Activated T-helper 1 cell treated with anti-CD3 and anti-CD28 coated beads, Interleukin-12 subunit alpha, Interleukin-12 subunit beta, Interleukin-2, Interleukin-4 antibody, amounts not matched to agents 30 ng/mL and 10 ng/mL and 1 ng/mL, durations not matched to agents 14 hours and 24 hours and 36 hours (primary cell): ENCODE data around the gene PLCB3. TPM values are rescaled to one million over a fixed set of nuclear protein-coding genes. Genes with fewer than 3 reads are reported as not detected.

Experiments used
- DNase-seq: peaks from one replicate; pipeline ENCODE4 v3.0.0; 2021; ENCODE audit warnings: low spot score
- H3K27ac Mint-ChIP-seq: one replicate; pipeline ENCODE4 v1.8.0; 2021; ENCODE audit warnings: mild to moderate bottlenecking, mixed read lengths
- H3K27me3 Mint-ChIP-seq: one replicate; pipeline ENCODE4 v1.8.0; 2022; ENCODE audit warnings: mild to moderate bottlenecking, moderate library complexity, mixed read lengths; ENCODE audit not compliant: insufficient read depth
- H3K36me3 Mint-ChIP-seq: one replicate; pipeline ENCODE4 v1.8.0; 2021; ENCODE audit warnings: low read depth, mixed read lengths
- H3K4me1 Mint-ChIP-seq: one replicate; pipeline ENCODE4 v1.8.0; 2021; ENCODE audit warnings: low read depth, mixed read lengths
- H3K4me3 Mint-ChIP-seq: one replicate; pipeline ENCODE4 v1.8.0; 2021; ENCODE audit warnings: mild to moderate bottlenecking, moderate library complexity, mixed read lengths
- H3K9me3 Mint-ChIP-seq: one replicate; pipeline ENCODE4 v1.8.0; 2021; ENCODE audit warnings: mixed read lengths
- intact Hi-C: fragments of 100-400 bp; cut with micrococcal nuclease; formaldehyde crosslinking; loops from one replicate; pipeline ENCODE4 v1.15.1; 2024
- total RNA-seq: library from RNA; stranded (reverse); gene quantifications from 2 replicates; pipeline ENCODE4 v1.2.3, GENCODE V29; 2022

PLCB3 gene
- total RNA-seq, 1 donor from 2014 or later: 14.2 TPM

GRCh38 chr11:64233913-64234586 lies 17.3 kb upstream of the PLCB3 start, which contains the start of gene VEGFB:
VEGFB (plus strand) TSS chr11:64234584; CDS start chr11:64234834, 250 bp downstream.
- peak within 1 kb of the TSS; percentile 68 for H3K27ac Mint-ChIP-seq
- H3K27me3 Mint-ChIP-seq: no peaks in the 10 kb centered on the region
- peak within 1 kb of the TSS; percentile 88 for H3K4me3 Mint-ChIP-seq
- intact Hi-C loops: loop anchor here (1.0 kb wide), 1 partner anchor 8 kb away; the partner anchor contains the start of genes NUDT22 and TRPT1
- DNase-seq: peak; percentile 74
- peaks cover 11% of the 10 kb centered on the region for H3K36me3 Mint-ChIP-seq
- peaks cover 24% of the 10 kb centered on the region for H3K4me1 Mint-ChIP-seq
- no peaks in the 10 kb centered on the region for H3K9me3 Mint-ChIP-seq

GRCh38 chr11:64234647-64235379 lies 16.5 kb upstream of the PLCB3 start:
- Mint-ChIP-seq H3K4me1 (peaks cover 19% of the 10 kb centered on the region), H3K27ac (peak overlapping the region; percentile 67), H3K9me3 (no peaks in the 10 kb centered on the region), H3K4me3 (peak overlapping the region; percentile 87), H3K36me3 (peaks cover 13% of the 10 kb centered on the region), H3K27me3 (no peaks in the 10 kb centered on the region)
- intact Hi-C loops: loop anchor here (1.0 kb wide), 1 partner anchor 9 kb away; the partner anchor contains the start of genes NUDT22 and TRPT1
- DNase-seq: peak; percentile 56

- intact Hi-C loops: no loop called here
These were observed 15.7 kb upstream of the PLCB3 start for GRCh38 chr11:64235437-64236161.

DNA sequence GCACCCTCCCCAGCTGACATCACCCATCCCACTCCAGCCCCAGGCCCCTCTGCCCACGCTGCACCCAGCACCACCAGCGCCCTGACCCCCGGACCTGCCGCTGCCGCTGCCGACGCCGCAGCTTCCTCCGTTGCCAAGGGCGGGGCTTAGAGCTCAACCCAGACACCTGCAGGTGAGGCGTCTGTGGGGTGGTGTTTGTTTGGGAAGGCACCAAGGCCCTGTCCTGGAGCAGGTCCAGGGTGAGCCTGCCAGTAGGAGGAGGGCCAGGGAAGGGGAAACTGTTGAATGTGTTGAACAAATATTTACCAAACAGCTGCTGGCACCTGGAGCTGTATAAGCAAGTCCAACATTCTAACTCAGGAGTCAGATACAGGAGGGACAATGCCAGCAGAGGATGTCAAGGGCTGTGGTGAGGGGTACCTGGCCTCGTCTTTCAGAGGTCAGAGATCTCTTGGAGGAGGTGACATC lies 13.8 kb upstream of the PLCB3 start:
- Mint-ChIP-seq H3K4me3 (no peak overlapping the region), H3K27ac (no peak overlapping the region), H3K9me3 (no peaks in the 10 kb centered on the region), H3K4me1 (peaks cover 28% of the 10 kb centered on the region), H3K36me3 (peaks cover 16% of the 10 kb centered on the region), H3K27me3 (no peaks in the 10 kb centered on the region)
- no peak for DNase-seq
- intact Hi-C loops: no loop called here

More at GRCh38 chr11:64235437-64236161, 15.7 kb upstream of the PLCB3 start:
- peak overlapping the region; percentile 87 for H3K4me3 Mint-ChIP-seq
- peaks cover 24% of the 10 kb centered on the region for H3K4me1 Mint-ChIP-seq
- no peaks in the 10 kb centered on the region for H3K27me3 Mint-ChIP-seq
- H3K9me3 Mint-ChIP-seq: no peaks in the 10 kb centered on the region
- peaks cover 15% of the 10 kb centered on the region for H3K36me3 Mint-ChIP-seq
- peak overlapping the region; percentile 64 for H3K27ac Mint-ChIP-seq
- no peak for DNase-seq

- Mint-ChIP-seq H3K4me3 (no peak overlapping the region), H3K4me1 (peaks cover 33% of the 10 kb centered on the region), H3K27me3 (no peaks in the 10 kb centered on the region), H3K36me3 (peaks cover 20% of the 10 kb centered on the region), H3K27ac (no peak overlapping the region), H3K9me3 (no peaks in the 10 kb centered on the region)
- intact Hi-C loops: no loop called here
- no peak for DNase-seq
These were observed 13.3 kb upstream of the PLCB3 start for GRCh38 chr11:64238076-64238475.

- intact Hi-C loops: no loop called here
These were observed 12.3 kb upstream of the PLCB3 start for GRCh38 chr11:64238999-64239398.

GRCh38 chr11:64239662-64240434 lies 11.5 kb upstream of the PLCB3 start:
- intact Hi-C loops: loop anchor here (2.0 to 5.0 kb wide), 2 partner anchors 33 to 1648 kb away; partner anchors contain the start of genes FERMT3 and TUT1
- no peak for DNase-seq
- no peaks in the 10 kb centered on the region for H3K27me3 Mint-ChIP-seq
- H3K36me3 Mint-ChIP-seq: peaks cover 21% of the 10 kb centered on the region
- peaks cover 41% of the 10 kb centered on the region for H3K4me1 Mint-ChIP-seq
- H3K27ac Mint-ChIP-seq: peak overlapping the region; percentile 94
- H3K9me3 Mint-ChIP-seq: no peaks in the 10 kb centered on the region
- peak overlapping the region; percentile 94 for H3K4me3 Mint-ChIP-seq

More at GRCh38 chr11:64238999-64239398, 12.3 kb upstream of the PLCB3 start:
- peak overlapping the region; percentile 34 for H3K4me3 Mint-ChIP-seq
- peaks cover 21% of the 10 kb centered on the region for H3K36me3 Mint-ChIP-seq
- H3K4me1 Mint-ChIP-seq: peaks cover 41% of the 10 kb centered on the region
- no peaks in the 10 kb centered on the region for H3K9me3 Mint-ChIP-seq
- DNase-seq: no peak
- no peaks in the 10 kb centered on the region for H3K27me3 Mint-ChIP-seq
- H3K27ac Mint-ChIP-seq: no peak overlapping the region

DNA sequence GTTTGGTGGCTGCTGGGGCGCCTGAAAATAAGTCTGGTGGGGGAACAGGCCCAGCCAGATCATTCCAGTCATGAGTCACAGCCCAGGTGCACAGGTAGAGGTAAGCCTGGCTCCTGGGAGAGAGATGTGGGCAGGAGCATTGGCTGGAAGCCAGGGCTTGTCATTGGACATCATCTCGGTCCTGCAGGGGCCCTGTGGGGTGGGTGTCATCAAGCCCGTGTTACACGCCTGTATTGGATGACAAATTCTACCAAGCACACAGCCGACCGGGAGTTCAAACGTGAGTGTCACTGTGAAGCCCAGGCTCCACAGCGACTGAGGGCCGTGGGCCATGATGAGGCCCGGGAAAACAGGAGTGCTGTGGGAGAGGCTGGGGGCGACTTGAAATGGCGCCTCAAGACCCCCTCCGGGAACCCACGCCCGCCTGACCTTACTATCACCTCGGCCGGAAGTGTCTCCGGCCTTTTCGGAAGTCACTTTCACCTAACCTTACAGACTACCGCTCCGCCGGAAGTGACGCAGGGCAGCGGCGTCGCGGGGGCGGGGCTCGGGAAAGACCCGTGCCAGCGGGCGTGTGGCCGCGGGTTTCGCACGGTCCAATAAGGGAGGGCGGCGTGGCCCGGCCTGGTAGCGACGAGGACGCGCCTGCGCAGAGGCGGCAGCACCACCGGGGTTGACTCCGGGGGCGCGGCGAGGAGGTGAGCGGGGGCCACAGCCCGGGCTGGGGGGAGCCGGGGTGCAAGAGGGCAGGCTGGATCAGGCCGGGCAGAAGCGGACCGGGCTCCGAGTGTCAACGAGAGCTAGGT lies 10.7 kb upstream of the PLCB3 start, which contains the start of gene FKBP2:
FKBP2 (plus strand) TSS at position 661 of the 806 bp plus-strand sequence. CDS start 1,293 bp downstream, outside the sequence.
- Mint-ChIP-seq H3K9me3 (no peaks in the 10 kb centered on the region), H3K4me3 (peak within 1 kb of the TSS; percentile 94), H3K36me3 (peaks cover 21% of the 10 kb centered on the region), H3K27ac (peak within 1 kb of the TSS; percentile 94), H3K4me1 (peaks cover 35% of the 10 kb centered on the region), H3K27me3 (no peaks in the 10 kb centered on the region)
- DNase-seq: peak; percentile 99
- intact Hi-C loops: loop anchor here (1.0 to 5.0 kb wide), 12 partner anchors 10 to 1648 kb away; partner anchors contain the start of genes BAD, CCDC88B, COX8A and DNAJC4

GRCh38 chr11:64241241-64241490 lies 10.2 kb upstream of the PLCB3 start:
- DNase-seq: peak; percentile 100
- peak overlapping the region; percentile 94 for H3K4me3 Mint-ChIP-seq
- peak overlapping the region; percentile 94 for H3K27ac Mint-ChIP-seq
- no peaks in the 10 kb centered on the region for H3K27me3 Mint-ChIP-seq
- peaks cover 34% of the 10 kb centered on the region for H3K4me1 Mint-ChIP-seq
- H3K9me3 Mint-ChIP-seq: no peaks in the 10 kb centered on the region
- intact Hi-C loops: loop anchor here (1.0 to 5.0 kb wide), 12 partner anchors 10 to 1649 kb away; partner anchors contain the start of genes BAD, CCDC88B, COX8A and DNAJC4
- H3K36me3 Mint-ChIP-seq: peaks cover 21% of the 10 kb centered on the region

GRCh38 chr11:64241491-64242374 lies 9.6 kb upstream of the PLCB3 start:
- no peaks in the 10 kb centered on the region for H3K27me3 Mint-ChIP-seq
- peak overlapping the region; percentile 94 for H3K27ac Mint-ChIP-seq
- peak; percentile 21 for DNase-seq
- H3K9me3 Mint-ChIP-seq: no peaks in the 10 kb centered on the region
- peak overlapping the region; percentile 94 for H3K4me3 Mint-ChIP-seq
- intact Hi-C loops: loop anchor here (1.0 to 5.0 kb wide), 12 partner anchors 10 to 1649 kb away; partner anchors contain the start of genes BAD, CCDC88B, COX8A and DNAJC4
- H3K36me3 Mint-ChIP-seq: peaks cover 21% of the 10 kb centered on the region
- H3K4me1 Mint-ChIP-seq: peaks cover 34% of the 10 kb centered on the region
